NCI-H1436 treated with DMSO at 0.1 percent for 48 hours (cell line): ENCODE data around the gene GPR141.

Experiments
- DNase-seq: peaks from one replicate; lab custom pipeline; 2025; lab: John Stamatoyannopoulos, UW

Gene GPR141

DNA sequence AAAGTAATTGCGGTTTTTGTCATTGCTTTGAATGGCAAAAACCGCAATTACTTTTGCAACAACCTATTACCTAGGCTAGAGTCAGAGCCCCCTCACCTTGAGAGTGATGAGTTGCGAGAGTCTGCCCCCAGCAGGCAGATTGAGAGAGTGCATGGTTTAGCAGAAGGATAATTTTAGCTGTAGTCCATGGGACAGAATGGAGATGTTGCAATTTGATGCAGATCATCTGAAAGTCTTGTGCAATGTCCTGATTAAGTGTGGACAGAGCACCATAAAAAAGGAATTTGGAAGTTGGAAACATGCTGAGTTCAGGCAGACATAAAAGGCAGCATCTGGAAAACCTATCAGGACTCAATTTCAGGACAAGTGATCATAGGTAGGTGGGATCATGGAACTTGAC lies 48.7 kb downstream of the GPR141 start:
- DNase-seq = no peak

DNA sequence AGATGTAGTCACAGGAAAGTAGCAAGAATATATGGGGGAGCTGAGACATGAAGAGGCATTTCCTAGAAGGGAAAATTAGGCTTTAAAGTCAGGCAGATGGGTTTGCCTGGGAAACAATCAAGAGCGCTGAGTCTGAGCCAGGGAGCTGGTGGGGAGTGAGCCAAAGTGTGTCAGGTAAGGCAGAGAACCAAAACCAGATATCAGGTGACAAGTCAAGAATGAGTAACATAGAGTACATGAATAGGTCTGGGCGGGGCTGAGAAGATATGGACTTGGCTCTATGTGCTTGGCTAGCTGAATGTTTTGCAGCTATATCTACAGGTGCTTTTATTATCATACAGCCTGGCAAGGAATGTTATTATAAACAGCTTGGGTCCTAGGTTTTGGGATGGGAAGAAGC lies 49.3 kb downstream of the GPR141 start:
- DNase-seq = no peak

DNA sequence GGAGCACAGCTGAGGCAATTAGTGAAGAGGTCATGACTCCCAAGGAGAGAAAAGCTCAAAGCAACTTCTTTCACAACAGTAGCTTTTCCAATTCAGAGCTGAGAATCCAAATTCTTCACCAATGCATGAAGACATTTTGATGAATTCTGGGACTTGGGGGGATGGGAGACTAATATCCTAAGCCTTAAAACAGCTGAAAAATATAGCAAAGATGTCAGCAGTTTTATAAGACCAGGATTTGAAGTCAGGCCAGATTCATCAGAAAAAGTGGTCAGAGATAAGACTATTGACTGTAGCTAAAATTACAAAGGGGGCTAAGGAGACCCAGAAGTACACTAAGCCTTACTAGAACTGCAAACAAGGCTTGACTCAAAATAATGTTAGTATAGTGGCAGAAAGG lies 51.6 kb downstream of the GPR141 start:
- DNase-seq = no peak

DNA sequence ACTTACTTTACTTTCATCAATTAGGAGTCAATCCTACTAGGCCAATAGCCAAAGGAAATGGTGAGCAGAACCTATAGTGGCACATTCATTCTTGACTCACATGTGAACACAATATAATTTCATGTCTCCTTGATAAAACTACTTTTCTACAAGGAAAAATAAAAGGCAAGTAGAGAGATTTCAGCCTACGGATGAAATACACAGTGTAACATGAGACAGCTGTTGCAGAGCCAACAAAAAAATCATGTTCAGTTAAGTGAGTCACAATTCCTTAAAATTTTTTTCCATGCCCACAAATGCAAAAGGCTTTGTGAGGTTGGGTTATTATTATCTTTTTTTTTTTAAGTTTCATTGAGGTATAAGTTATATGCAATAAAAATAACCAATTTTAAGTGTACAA lies 54.8 kb downstream of the GPR141 start:
- no peak for DNase-seq

DNA sequence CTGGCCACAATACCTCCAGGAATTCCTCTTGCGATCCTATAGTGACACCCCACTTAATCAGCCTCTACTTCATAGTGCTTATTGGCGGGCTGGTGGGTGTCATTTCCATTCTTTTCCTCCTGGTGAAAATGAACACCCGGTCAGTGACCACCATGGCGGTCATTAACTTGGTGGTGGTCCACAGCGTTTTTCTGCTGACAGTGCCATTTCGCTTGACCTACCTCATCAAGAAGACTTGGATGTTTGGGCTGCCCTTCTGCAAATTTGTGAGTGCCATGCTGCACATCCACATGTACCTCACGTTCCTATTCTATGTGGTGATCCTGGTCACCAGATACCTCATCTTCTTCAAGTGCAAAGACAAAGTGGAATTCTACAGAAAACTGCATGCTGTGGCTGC lies 56.8 kb downstream of the GPR141 start:
- no peak for DNase-seq

DNA sequence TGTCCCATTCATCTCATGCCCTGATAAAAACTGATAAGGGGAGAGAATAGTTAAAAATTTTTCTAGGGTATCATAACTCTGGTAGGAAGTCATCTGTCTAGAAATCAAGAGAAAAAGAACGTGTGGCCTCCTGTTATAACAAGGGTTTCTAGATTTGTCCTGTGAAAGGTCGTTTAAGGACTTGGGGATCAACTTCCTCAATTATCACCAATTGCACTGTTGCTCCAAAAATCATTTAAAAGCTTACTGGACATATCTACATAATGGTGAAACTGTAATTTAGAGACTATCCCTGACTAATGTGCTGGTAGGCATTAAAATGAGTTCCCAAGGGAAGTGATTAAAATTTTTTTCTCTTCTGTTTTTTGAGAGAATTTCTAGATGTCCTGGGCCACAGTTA lies 58.2 kb downstream of the GPR141 start:
- DNase-seq = no peak

DNA sequence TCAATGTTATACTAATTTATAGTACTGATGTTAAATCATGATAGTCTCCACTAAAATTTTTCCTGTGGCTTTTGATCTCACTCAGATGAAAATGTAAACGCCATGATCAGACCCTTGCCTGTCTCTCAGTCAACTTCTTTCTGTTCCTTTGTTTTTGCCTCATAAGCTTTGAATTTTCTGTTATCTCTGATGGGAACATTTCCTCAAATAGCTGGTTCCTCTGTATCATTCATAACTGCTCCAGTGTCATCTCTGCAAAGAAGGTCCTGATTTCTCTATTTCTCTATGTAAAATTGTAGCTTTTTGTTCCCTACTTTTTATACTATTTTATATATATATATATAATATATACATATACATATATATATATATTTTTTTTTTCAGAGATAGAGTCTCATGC lies 67.5 kb downstream of the GPR141 start:
- no peak for DNase-seq

DNA sequence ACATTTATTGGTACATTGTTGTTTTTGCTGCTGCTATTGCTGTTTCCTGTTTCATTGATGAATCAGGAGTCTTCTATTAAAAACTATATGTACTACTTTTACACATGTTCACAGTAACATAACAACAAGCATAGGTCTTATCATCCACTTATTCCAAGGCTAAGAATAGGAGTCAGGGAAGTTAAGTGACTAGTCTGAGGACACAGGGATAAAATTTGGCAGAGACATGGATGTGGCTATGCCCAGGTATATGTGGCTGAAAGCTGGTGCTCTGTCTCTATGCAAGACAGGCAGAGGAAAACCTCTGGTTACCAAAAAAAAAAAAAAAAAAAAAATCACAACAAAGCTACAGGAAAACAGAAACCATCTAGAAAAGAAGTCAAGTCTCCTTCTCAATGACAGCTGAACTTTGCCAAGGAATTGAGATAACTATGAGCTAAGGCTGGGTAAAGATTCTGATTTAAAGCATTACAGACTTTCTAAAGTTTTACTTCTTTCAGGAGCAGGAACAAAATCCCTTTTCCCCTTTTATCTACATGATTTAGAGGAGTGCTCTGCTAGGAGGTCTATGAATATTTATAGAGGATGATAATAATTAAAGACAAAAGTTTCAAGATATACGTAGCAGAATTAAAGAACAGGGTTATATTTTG lies 70.0 kb downstream of the GPR141 start:
- DNase-seq = no peak

DNA sequence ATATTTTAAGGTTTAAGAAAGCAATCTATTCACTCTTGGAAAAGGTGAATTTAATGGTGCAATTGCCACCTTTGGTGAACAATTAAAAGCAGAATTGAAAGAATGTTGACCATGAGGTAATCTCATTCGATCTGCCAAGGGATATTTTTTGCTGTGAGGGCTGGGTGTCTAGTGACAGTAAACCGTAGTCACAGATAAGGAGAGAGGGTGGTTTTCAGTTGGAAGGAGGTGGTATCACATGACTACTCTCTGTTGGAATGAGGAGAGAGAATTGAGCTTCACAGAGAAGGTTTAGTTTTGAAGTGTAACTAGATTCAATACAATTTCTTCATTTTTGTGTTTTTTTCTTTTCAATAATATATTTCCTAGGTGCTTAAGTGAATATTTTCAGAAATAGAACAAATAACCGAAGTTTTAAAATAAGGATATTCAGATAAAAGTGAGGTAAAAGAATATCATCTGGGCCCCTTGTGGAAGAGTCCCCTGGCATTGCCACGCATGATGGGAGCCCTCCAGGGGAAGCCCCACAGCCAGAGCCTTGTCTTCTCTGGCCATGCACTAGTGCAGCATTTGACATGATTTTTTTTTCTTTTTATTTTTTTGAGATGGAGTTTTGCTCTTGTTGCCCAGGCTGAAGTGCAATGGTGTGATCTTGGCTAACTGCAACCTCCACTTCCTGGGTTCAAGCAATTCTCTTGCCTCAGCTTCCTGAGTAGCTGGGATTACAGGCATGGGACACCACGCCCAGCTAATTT lies 73.4 kb downstream of the GPR141 start:
- DNase-seq = no peak

DNA sequence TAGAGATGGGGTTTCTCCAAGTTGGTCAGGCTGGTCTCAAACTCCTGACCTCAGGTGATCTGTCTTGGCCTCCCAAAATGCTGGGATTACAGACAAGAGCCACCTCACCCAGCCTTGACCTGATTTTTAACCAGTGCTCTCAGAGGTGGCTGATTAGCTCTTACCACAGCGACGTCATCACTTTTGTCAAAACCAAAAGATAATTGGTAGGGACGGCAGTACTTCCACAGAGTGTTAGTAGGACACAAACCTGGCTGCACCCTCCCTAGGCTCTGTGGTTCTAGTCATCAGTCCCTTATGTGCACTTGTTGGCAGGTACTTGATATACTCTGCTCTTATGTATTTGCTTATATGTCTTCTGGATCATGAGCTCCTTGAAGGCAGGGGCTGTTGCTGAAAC lies 74.0 kb downstream of the GPR141 start:
- DNase-seq = no peak

DNA sequence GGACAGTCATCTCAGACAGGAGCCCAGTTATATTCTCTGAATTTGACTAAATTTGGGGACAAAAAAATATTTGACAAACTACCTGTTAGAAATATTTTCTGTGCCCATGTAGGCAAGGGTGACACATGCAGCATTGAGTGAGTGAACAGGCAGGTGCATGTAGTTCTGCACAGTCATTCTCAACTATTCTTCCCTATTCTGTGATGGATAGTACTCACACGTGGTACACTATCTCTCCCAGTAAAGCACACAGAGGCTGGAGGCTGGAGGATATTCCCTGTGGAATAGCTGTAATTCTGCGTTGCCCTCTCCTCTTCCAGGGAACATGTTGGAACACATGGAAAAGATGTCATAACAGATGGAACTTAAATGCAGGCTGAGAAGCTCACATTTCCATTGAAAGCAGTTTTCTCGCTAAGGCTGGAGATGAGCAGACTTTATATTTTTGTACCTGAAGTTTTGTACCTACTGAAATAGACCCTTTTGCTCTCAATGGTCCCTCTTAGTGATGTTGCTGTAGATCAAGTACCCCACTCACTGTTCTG lies 75.0 kb downstream of the GPR141 start:
- DNase-seq = no peak

DNA sequence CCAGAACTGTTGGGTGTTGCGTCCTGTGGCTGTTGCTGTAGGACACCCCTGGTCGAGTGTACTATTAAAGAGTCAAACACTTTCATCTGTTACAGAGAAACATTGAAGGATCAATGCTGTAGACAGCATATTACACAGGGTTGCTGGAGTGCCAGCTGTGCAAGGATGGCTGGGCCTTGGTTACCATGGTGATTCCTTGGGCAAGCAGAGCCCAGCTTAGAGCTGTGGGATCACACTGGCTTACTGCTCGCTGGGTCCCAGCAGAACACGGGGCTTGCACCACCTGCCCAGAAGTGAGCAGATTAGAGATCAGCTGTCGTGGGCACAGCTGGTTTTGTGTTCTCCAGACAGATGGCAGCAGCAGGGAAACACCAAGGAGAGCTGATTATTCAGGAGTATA lies 76.0 kb downstream of the GPR141 start:
- DNase-seq = no peak

DNA sequence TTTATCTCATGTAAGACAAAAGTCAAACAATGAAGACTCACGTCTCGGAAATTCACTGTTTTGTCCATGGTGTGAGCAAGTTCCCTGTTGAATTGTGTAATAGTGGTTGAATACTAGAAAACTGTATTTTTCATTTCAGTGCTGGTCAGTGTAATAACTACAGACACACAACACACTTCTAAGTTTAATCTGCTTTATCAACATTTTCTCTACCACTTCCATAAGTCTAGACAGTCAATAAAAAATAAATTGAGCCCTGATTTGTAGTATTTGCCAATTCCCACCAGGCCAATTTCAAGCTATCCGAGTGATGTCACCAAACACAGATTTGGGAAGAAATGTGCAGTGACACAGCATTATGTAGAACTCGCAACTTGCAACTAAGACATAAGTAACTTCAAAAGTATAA lies 81.9 kb downstream of the GPR141 start:
- no peak for DNase-seq

DNA sequence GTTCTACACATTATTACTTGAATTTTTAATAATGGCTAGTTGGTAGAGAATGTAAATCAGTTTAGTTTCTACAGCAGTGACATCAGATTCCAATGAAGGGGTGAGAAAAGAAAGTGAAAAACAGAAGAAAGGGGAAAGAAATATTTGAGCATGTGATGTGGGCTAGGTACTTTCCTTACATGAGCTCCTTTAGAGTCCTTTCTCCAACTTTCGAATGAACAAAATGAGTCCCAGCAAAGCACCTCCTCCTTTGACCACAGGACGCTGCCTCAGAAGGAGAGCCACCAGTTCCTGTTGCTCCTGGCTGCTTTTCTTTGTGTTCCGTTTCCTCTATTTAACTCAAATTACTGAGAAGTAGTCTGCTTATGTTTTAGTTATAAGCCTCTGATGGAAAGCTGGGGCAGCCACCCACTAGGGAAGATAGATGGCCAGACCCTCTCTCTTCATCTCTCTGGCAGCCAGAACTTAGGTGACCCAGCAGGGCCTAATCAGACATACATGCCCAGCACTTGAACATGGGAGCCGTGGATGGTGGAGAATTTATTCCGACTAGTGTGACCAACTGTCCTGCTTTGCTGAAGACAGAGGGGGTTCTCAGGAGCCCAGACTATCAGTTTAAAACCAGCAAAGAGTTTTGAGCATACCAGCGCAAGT lies 82.4 kb downstream of the GPR141 start:
- no peak for DNase-seq

DNA sequence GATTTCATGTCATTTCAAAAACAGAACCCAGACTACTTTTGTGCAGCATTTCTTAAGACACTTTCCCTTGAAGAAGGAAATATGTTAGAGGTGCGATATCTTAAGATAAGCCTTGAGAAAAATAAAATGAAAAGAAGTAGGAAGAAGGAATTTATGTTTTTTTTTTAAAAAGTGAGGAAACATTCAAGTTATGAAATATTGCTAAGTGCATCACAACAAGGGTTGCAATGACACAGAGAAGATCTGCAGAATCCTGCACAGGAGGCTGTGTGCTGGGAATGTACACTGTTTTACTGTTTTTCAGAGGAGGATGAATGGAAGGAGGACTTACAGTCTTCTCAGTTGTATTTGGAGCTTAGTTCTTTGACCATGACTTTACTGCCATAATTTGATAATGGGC lies 85.0 kb downstream of the GPR141 start:
- no peak for DNase-seq

DNA sequence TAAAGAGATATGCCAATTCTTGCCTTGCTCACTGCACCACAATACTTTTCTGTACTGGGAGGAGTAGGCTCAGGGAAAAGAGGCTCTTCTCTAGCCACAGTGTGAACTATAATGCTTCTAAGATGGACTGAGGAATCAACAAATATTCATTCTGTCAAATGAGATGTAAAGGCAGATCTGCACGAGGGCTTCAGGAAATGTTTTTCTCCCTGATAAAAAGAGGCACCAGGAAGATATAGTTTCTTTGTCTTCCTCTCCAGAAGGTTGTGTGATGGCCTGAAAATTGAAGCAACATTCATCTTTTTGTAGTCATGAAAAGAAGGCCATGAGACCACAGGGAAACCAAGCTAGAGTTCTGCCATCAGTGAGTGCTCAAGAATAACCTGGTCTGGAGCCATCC lies 85.7 kb downstream of the GPR141 start:
- no peak for DNase-seq

DNA sequence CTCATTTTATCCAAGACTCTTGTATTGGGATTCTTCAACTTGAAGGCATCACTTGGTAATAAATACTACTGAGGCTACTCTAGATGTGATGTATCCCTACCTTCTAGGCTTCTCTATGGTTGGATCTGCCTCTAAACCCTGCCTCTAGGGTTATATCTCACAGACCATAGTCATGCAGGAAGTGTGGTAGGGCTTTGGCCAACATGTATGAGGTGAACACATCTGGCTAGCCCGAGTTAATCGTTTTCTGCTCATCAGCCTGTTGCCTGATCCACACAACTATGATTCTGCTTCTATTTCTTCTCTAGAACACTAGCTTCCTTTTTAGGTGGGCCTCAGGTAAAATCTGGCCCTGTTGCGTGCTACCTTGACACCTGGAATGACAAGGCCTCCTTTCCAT lies 86.2 kb downstream of the GPR141 start:
- no peak for DNase-seq

DNA sequence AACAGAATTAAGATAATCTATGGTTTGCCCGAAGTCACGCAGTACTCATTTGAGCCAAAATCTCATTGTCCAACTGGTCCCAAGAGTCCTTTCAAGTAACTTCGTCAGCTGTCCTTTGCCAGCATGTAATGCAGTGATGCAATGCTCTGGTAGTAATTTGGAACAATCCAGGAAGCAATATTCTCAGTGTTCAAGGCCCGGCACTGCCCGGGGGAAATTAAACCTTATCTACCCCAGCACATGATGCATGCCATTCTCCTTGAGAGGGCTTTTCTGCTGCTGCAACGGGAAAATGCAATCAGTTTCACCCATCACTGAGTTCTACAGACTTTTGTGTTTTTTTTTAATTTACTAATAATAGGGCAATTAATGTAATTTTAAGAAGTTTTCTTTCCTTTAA lies 87.3 kb downstream of the GPR141 start:
- DNase-seq = no peak

DNA sequence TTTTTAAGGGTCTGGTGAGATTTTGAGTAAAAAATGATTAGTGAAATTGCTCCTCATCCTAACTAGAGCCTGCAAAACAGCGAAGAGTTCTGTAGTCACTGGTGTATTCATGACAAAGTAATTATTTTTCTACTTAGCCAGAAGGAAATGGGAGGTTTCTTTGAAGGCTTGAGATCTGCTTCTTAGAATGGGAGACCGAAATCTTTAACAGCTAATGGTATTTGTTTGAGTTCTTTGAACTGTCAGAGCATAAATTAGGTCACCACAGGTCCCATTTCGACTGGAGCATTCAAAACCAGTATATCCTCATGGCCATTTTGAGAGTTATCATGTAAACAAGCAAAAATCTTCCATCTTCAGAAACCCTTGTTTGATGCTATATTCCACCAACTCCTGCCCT lies 87.8 kb downstream of the GPR141 start:
- no peak for DNase-seq

DNA sequence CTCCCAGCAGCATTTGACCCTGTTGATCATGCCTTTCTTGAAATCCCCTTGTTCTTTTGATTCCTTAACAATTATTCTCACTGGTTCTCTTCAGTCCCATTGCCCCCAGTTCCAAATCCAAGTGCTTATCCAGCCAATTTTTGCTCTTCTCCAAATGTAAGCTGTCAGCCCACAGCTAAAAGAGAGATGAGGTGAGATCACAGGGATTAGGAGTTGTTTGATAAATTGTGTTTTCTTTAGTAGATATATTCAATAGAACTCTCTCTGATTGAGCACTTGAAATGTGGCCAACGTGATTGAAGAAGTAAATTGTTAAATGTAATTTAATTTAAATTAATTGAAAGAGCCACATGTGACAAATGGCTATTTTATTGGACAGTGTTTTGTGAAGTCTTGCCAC lies 88.2 kb downstream of the GPR141 start:
- no peak for DNase-seq

DNA sequence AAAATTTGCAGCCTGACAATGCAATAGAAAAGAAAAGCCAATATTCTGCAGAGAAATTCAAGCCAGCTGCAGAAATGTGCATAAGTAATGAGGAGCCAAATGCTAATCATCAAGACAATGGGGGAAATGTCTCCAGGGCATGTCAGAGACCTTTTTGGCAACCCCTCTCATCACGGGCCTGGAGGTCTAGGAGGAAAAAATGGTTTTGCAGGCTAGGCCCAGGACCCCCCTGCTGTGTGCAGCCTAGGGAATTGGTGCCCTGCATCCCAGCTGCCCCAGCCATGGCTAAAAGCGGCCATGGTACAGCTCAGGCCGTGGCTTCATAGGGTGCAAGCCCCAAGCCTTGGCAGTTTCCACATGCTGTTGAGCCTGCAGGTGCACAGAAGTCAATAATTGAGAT lies 92.4 kb downstream of the GPR141 start:
- no peak for DNase-seq

DNA sequence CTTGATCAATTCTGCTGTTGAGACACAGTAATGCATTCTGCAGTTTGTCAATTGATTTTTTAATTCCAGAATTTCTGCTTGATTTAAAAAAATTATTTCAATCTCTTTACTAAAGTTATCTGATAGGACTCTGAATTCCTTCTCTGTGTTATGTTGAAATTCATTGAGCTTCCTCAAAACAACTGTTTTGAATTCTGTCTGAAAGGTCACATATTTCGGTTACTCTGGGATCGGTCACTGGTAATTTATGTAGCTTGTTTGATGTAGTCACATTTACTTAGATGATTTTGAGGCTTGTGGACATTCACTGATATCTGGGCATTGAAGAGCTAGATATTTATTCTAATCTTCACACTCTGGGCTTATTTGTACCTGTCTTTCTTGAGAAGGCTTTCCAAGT lies 97.6 kb downstream of the GPR141 start:
- no peak for DNase-seq

DNA sequence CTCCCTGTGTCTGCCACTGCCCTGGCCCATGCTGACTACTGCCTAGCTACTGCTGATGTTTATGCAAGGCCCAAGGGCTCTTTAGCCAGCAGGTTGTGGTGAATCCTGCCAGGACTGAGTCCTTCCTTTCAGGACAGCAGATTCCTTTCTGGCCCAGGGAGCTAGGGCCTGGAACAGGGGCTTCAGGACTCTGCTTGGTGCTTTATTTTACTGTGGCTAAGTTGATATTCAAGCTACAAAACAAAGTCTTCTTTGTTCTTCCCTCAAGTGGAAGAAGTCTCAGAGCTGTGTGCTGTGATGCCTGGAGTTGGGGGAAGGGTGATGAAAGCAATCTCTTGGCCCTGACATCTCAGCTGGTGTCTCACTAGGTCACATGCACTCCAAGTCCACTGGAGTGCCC lies 98.6 kb downstream of the GPR141 start:
- DNase-seq = no peak
